ENCODE measurements around the gene MPL. TPM values are rescaled to one million over a fixed set of nuclear protein-coding genes. Genes with fewer than 3 reads are reported as not detected.

The MPL gene
- total and polyA plus RNA-seq, 2 of the 8 experiments (the other 6 are each of a cell fraction or from before 2014, with no cell fraction given), result 0.08 TPM; not detected in 1

DNA sequence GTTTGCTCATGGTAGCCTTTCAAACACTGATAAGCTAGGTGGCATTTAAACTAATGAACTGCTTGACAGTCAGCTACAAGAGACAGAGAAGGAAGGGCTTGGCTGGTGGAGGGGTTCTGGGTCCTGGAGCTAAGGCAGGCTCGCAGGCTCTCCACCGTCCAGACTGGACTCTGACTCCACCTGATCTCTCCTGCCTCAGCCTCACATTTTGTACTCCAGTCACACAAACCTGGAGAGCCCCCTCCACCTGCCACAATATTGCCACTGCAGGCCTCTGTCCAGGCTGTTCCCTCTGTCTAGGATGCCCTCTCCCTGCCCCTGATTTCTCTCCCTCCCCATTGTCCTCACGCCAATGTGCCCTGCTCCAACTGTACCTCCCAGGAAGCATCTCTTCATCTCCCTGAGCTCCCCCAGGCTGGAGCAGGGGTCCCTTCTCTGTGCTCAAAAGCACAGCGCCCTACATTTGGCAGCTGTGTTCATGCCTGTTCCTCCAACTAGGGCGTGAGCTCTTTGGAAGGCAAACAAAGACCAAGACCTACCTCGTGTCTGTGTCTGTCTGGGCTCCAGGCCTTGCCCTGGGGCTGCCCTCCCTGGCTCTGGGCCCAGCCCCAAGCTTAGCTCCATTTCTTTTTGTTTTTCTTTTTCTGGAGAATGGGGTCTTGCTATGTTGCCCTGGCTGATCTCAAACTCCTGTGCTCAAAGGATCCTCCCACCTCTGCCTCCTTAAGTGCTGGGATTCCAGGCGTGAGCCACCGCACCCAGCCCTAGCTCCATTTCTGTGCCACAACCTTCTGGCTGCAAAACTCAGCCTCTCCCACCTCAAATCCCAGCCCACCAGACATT, 33.9 kb upstream of the MPL start:
- Histone ChIP-seq H4K20me1 (replicated peaks in 1 of 2; ENCODE audit: control insufficient read depth in 1 of 2, insufficient read depth in 2 of 2, low read length in 2 of 2) (no peaks in the 10 kb centered on the region), H2BK12ac (ENCODE audit: low read depth, low read length) (no peak overlapping the region), H3K79me2 (ENCODE audit: control insufficient read depth in 1 of 2, insufficient read depth in 2 of 2, low read length in 2 of 2) (no peaks in the 10 kb centered on the region), H3K27ac (ENCODE audit: low read depth, low read length) (no peak overlapping the region), H4K8ac (ENCODE audit: extremely low read depth, insufficient read depth, low read length) (no peak overlapping the region; the same call in 1 of the 2 replicates), H2BK5ac (ENCODE audit: low read depth, low read length) (no peak overlapping the region), H2AK5ac (ENCODE audit: low read depth, low read length) (no peak overlapping the region; the same call in 1 of the 2 replicates), H3K27me3 (replicated peaks in 1 of 4; ENCODE audit: control insufficient read depth in 3 of 4, extremely low read depth in 1 of 4, insufficient read depth in 3 of 4, low read length in 3 of 4) (no peaks in the 10 kb centered on the region), H3K23ac (ENCODE audit: insufficient read length) (no peak overlapping the region), H3K9me3 (ENCODE audit: insufficient read depth in 2 of 2, low read depth in 1 of 2, low read length in 1 of 2) (no peaks in the 10 kb centered on the region), H3K9ac (replicated peaks in 1 of 4; ENCODE audit: extremely low read depth in 1 of 4, low read depth in 3 of 4, low read length in 3 of 4) (no peak overlapping the region), H3K4me1 (replicated peaks in 1 of 4; ENCODE audit: control insufficient read depth in 3 of 4, insufficient read depth in 4 of 4, low read length in 3 of 4) (peaks cover 0 to 2% (median 2%) of the 10 kb centered on the region in 4 experiments; a peak in 3 of 7 replicates), H3K4me2 (ENCODE audit: insufficient read depth in 1 of 2, low read depth in 2 of 2, low read length in 2 of 2) (no peak overlapping the region), H3K79me1 (ENCODE audit: low read depth, low read length) (no peaks in the 10 kb centered on the region), H3K14ac (ENCODE audit: insufficient read length) (no peak overlapping the region), H2BK120ac (replicated peaks; ENCODE audit: low read depth, low read length) (no peak overlapping the region), H3K18ac (ENCODE audit: extremely low read depth, low read length) (no peak overlapping the region), H2BK15ac (ENCODE audit: low read length) (no peak overlapping the region), H2BK20ac (ENCODE audit: low read length) (no peak overlapping the region), H3K4me3 (ENCODE audit: extremely low read depth in 1 of 4, insufficient read depth in 2 of 4, low read depth in 3 of 4, low read length in 4 of 4) (no peak overlapping the region), H3K36me3 (ENCODE audit: control insufficient read depth in 2 of 4, insufficient read depth in 4 of 4, low read length in 3 of 4) (no peaks in the 10 kb centered on the region), H2AFZ (ENCODE audit: low read length) (no peak overlapping the region), H3K4ac (replicated peaks; ENCODE audit: insufficient read length, low read depth, low read length) (no peak overlapping the region), H4K91ac (replicated peaks; ENCODE audit: insufficient read length, low read length) (no peak overlapping the region), H3K23me2 (ENCODE audit: low read depth, low read length) (no peaks in the 10 kb centered on the region), H3K56ac (replicated peaks; ENCODE audit: insufficient read length, low read depth, low read length) (no peak overlapping the region), H4K5ac (ENCODE audit: insufficient read length, low read depth, low read length) (no peak overlapping the region)
- no peak for FAIRE-seq
- 91% methylated on average over 8 of the region's 8 CpGs; no CpG with 5 or more reads in 1 of the 2 experiments for WGBS, 2 experiments (ENCODE audit: extremely low coverage in 1 of 2, insufficient coverage in 1 of 2, insufficient read length in 1 of 2, insufficient replicate concordance in 2 of 2, low coverage in 1 of 2, low lambda C conversion rate in 2 of 2, missing lambda C conversion rate in 1 of 2)
- ChIA-PET CTCF (ENCODE audit: partially characterized antibody) (interaction anchor here (0.7 to 3.1 kb wide), 8 partner anchors 13 to 115 kb away, joined by 3 to 12 read pairs (median 4); partner anchors contain the start of gene C1orf210), POLR2A (ENCODE audit: partially characterized antibody) (interaction anchor here (0.7 to 0.8 kb wide), 3 partner anchors 38 to 150 kb away, joined by 3 read pairs; partner anchors contain the start of genes HYI, MED8 and SZT2)
- DNase-seq (ENCODE audit: low read depth in 1 of 2, low spot score in 2 of 2), result no peak
- no peak for TF ChIP-seq ATF3 (IDR thresholded peaks at IDR 0.05; ENCODE audit: insufficient read depth, low read depth, low read length)
- TF ChIP-seq SP1 (IDR thresholded peaks at IDR 0.05; ENCODE audit: low read depth, low read length), result no peak
- no peak for TF ChIP-seq KDM5A (IDR thresholded peaks at IDR 0.05; ENCODE audit: low read length)
- no peak for TF ChIP-seq POU5F1 (IDR thresholded peaks at IDR 0.05; ENCODE audit: low read depth, low read length)
- no peak for TF ChIP-seq CTCF (IDR thresholded peaks at IDR 0.05; ENCODE audit: control extremely low read depth in 1 of 3, insufficient read depth in 1 of 3, low read depth in 1 of 3, low read length in 3 of 3)
- TF ChIP-seq E2F6 (IDR thresholded peaks at IDR 0.05), result no peak
- TF ChIP-seq CHD1 (IDR thresholded peaks at IDR 0.05; ENCODE audit: low read depth, low read length), result no peak
